DMS53 treated with DMSO at 0.1 percent for 48 hours (cell line): ENCODE measurements around the gene TARDBP.
A peak's percentile ranks its signal among the peaks of the same experiment; 100 is the strongest.
"Not testable (repeated sequence)": the region's sequence is repeated elsewhere in the genome, so short reads cannot be mapped to it uniquely, and the experiment has no call there.

ENCODE experiments used
- DNase-seq: peaks from one replicate; lab custom pipeline; 2025; ENCODE audit not compliant: unreplicated experiment; lab: John Stamatoyannopoulos, UW

The TARDBP gene

DNA sequence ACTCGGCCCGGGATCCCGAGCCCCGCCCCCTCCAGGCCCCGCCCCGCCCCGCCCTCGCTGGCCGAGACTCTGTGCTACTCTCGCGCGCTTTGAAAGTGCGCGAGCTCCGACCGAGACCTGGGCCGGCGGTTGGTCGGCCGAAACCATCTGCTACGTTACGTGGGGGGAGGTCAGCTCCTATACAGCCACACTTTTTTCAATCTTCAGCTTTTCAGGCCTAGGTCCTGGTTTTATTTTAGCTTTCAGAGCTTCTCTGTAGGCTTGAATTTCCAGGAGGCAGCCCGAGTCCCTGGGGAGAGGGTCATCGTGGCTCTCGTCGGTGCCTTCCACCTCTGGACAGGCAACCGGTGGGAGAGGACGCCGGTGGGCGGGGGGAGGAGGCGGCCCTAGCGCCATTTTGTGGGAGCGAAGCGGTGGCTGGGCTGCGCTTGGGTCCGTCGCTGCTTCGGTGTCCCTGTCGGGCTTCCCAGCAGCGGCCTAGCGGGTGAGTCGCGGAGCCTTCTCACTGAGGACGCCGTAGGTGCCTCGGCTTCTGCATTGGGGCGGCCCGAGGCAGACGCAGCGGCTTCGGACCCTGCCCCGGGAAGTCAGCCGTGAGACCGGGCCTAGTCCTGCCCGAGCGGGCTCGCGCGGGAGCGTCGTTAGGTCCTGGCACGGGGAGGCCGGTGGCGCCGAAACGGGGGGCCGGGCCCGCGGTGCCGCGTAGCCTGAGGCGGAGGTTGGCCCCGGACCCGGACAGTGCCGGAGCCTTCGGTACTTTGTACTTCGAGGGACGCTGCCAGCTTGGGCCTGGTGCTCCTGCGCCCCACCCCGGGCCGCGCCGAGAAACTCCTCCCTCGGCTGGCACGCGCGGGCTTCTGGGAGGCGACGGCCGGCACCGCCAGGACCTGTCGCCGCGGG lies at the start of gene TARDBP:
TARDBP (plus strand) TSS at position 395 of the 900 bp plus-strand sequence. CDS start 1,074 bp downstream, outside the sequence.
- peak; percentile 85 for DNase-seq

DNA sequence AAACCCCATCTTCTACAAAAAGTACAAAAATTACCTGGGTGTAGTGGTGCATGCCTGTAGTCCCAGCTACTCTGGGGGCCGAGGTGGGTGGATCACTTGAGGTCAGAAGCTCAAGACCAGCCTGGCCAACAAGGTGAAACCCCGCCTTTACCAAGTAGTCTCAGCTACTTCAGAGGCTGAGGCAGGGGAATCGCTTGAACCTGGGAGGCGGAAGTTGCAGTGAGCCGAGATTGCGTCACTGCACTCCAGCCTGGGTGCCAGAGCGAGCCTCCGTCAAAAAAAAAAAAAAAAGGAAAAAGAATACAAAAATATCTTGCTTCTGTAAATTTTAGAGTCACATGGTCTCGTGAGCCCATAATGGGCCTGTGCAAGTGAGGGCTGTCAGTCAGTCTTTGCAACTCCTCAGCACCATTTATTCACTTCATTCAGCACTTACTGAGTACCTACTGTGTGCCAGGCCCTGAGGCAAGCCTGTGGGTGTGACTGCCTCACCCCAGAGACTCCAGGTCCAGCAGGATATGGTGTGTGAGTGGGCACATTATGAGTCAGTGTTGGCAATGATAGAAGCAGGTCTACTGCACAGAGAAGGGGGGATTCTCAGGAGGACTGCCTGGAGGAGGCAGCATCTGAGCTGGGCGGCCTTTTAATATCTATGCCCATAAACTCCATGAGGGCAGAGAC lies 46.8 kb upstream of the TARDBP start:
- peak; percentile 18 for DNase-seq

DNA sequence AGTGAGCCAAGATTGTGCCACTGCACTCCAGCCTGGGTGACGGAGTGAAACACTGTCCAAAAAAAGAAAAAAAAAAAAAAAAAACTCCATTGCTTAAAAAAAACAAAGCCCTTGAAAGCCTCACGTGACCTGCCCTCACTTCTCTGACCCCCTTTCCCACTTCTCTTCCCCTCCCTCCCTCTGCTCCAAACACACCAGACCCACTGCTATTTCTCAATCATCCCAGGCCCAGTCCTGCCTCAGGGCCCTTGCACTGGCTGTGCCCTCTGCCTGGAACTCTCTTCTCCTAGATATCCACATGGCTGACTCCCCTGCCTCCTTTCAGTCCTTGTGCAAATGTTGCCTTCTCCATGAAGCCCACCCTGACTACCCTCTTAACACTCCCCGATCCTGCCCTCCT lies 45.4 kb upstream of the TARDBP start:
- DNase-seq: no peak

DNA sequence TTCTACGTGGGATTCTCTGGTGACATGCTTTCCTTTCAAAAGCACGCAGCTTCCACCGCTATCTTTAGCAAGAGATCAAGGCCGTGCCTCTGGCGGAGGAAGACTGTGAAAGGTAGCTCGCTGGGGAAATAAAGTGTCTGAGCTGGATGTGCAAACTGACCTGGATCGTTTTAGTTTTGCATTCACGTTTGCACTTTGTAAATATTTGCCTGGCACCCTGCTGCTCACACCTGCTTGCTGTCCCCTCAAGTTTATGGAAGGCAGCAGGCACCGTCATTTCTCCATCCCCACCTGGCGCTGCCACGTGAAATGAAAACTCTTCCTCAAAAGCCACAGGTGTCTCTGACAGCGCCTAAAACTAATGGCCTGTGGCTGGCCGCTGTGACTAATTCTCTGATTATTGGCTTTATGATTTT lies 44.0 kb upstream of the TARDBP start:
- peak; percentile 97 for DNase-seq

DNA sequence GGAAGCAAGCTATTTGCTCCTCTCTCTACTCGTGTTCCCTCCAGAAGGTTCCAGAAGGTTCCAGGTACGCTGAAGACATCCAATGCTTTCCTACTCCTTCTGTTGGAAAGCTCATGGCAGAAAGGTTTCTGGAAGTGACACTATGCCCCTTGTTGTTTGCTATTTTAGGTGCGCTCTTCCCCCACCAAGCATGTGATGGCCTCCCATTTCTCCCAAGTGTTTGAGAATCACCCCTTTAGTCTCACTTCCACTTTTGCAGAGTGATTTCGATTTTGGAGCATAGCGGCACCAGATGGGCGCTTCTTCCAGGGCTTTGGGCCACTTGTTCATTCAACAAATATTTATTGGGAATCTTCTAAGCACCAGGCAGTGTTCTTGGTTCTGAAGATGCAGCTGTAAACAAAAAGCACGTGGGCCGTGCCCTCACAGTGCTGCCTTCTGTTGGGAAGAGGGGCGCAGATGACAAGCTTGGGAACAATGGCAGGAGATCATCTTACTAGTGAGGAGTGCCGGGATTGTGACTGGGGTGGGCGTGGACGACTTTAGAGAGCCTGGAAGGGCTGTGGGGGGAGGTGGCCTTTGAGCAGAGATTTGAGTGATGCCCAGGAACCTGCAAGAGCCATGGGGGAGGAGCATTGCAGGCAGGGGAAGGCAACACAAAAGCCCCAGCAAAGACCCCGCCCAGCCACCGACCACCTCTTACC lies 43.0 kb upstream of the TARDBP start:
- no peak for DNase-seq

DNA sequence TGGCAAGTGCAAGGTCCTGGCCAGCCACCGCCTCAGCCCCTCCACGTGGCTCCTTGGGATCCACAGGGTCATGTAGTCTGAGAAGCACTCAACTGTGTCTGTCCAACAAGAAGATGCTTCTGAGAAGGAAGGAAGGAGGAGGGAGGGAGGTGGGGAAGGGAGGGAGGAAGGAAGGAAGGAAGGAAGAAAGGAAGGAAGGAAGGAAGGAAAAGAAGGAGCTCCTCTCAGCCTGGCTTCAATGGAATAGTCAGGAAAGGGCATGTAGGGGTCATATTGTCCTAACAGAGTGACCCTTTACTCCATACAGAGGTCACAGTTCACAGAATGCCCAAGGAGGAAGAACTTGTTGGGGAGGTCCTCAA lies 42.5 kb upstream of the TARDBP start:
- DNase-seq: no peak

DNA sequence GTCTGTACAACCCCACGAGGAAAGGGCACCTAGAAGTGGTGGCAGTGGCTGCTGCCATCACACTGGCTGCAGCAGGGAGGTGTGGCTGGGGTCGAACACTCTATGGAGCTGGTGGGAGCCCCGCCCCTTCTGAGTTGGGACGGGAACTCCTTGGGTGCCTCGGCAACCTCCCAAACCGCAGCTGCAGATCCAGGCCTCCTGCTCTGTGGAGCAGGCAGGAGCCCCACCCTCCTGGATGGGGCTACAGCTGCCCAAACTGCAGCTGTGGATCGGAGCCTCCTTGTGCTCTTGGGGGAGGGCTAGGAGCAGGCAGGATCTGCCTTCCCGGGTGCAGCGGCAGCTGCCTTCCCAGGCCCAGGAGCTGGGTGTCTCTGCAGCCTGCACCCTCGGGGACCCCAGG lies 38.9 kb upstream of the TARDBP start:
- DNase-seq: no peak

DNA sequence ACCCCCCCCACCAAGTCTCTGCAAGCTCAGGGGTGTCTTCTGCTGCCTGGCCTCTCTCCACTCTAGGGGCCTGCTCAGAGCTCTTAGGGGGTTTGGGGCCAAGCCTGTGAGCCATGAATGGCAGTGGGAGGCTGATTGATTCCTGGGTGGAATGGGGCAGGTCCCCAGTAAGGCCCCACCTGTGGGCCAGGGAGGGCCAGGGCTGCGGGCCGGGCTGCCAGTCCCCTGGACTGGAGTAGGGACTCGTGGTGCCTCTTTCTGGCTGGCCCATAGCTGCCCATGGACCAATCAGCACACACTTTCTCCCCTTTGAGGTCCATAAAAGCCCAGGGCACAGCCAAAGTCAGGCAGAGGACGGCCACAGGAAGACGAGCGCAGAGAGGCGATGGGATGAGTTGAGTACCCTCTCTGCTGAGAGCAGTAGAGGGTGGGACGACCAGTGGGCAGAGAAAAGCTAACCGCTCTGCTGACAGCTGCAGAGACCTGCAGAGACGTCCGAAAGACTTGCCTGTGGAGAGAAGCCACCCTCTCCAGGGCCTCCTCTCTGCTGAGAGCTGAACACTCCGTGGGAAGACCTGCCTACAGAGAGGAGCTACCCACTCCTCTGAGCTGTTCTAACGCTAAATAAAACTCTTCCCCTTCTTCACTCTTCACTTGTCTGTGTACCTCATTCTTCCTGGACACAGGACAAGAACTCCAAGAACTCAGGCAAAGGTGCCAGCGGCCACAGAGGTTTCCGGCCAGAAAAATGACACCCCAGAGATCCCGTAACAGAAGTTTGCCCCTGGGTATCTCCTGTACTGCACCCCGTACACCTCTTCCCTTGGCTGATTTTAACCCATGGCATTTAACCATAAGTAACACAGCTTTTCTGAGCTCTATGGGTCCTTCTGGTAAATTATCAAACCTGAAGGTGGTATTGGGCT lies 38.2 kb upstream of the TARDBP start:
- no peak for DNase-seq

DNA sequence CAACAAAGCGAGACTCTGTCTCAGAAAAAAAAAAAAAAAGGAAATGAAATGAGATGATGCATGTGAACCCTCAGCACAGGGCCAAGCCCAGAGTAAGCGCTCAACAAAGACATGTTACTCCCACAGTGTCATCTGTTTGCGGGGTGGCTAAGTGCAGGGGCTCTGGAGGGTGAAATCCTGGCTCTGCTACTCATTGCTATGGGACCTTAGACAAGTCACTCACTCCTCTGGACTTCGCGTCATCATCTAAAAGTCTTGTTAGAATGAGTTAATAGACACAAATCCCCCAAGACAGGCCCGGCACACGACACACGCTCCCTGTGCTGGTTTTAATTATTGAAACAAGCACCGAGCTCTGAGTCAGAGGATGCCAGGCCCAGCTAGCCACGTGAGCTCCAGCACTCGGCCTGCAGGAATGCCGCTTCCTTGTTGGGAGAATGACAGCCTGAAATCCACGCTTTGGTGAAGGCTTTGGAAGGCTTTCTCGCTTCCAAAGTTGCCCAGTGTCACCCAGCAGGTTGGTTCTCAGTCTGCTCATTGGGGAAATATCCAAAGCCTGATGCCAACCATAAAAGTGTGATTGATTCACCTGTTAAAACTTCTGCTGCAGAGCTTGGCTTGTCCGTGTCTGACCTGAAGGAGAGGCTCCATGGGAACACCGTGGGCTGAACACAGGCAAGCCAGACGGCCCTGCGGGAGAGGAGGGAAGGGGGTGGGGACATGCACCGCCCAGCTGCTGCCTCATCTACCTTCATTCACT lies 36.7 kb upstream of the TARDBP start:
- peak; percentile 52 for DNase-seq

DNA sequence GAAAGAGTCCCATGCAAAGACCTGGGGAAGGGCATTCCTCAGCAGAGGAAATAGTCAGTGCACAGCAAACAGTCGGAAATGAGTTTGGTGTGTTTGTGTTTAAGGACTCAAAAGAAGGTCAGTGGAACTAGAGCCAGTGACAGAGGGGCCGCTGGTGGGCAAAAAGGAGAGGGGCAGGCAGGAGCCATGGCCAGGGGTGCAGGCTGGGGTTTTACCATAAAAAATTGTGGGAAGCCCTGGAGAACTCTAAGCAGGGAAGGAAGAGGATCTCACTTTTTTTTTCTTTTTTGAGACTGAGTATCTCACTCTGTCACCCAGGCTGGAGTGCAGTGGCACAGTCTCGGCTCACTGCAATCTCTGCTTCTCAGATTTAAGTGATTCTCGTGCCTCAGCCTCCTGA lies 33.7 kb upstream of the TARDBP start:
- no peak for DNase-seq

DNA sequence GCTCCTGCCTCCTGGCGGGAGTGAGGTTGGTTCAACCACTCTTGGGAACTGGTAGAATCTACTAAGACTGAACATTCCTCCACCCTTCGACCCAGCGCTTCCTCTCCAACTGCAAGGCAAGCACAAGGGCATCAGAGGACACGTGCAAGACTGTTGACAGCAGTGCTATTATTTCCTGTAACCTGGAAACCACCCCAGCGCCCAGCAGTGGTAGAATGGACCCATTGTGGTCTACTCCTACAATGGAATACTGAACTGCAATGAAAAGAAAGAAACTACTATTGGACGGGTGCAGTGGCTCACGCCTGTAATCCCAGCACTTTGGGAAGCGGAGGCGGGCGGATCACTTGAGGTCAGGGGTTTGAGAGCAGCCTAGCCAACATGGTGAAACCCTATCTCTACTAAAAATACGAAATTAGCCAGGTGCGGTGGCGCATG lies 33.0 kb upstream of the TARDBP start:
- no peak for DNase-seq

DNA sequence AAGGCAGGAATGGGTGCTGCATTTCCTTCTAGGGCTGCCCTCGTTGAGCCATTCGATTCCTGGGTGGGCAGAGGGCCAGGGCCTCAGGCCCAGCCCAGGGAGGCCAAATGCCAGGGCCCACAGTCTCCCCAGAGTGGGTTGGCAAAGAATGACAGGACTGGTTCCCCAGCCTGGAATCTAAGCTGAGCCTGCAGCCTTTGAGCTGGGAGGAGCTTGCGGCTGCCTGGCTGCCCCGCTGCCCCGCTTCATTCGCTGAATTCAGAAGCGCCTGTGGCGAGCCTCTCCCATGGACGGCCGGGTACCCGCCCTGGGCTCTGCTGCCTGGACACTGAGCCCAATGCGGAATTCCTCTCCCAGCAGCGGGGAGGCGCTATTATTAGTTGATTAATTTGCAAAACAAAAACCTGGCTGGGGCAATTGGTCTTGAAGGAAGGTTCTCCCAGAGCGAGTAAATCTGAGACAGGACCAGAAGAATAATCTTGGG lies 32.3 kb upstream of the TARDBP start:
- DNase-seq: no peak

DNA sequence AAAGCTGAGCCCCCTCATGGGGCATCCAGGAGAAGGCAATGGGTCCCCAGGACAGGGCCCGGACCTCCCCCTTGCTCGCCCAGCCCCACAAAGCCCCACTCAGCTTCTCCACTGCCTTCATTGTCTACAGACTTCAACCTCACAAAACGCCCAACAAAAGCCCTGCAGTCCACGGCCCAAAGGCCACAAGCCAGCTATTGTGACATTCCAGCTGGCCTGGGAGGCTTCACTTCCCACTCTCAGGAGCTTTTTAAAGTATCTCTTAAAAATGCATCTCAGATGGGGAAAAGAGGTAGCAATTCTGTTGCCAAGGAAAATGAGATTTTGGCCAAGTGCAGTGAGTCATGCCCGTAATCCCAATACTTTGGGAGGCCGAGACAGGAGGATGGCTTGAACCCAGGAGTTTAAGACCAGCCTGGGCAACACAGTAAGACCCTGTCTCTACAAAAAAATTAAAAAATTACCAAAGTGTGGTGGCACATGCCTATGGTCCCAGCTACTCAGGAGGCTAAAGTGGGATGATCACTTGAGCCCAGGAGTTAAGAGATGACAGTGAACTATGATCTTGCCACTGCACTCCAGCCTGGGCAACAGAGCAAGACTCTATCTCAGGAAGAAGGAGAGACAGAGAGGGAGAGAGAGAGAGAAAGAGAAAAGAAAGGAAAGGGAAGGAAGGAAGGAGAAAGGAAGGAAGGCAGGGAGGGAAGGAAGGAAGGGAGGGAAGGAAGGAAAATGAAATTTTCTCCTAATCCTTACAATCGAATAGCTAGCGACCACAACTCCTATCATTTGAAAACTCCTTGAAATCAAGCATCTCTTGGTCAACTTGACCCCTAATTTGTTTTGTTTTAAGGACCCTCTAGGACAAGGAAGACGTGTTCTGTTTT lies 31.4 kb upstream of the TARDBP start:
- DNase-seq: no peak

DNA sequence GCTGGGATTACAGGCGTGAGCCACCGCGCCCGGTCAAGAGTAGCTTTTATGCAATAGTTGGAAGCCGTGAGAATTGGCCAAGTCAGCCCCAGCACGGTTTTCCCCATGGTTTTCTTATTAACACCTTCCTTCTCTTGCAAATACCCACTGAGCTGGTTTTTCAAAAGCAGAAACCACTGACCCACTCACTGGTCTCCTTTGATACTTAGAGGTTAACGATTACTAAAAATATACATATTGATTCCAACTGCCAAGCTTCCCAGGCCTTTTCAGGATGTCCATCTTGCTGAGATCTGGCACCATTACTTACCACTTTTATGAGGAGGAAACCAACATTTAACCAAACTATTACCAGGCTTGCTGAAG lies 25.9 kb upstream of the TARDBP start:
- DNase-seq: no peak

DNA sequence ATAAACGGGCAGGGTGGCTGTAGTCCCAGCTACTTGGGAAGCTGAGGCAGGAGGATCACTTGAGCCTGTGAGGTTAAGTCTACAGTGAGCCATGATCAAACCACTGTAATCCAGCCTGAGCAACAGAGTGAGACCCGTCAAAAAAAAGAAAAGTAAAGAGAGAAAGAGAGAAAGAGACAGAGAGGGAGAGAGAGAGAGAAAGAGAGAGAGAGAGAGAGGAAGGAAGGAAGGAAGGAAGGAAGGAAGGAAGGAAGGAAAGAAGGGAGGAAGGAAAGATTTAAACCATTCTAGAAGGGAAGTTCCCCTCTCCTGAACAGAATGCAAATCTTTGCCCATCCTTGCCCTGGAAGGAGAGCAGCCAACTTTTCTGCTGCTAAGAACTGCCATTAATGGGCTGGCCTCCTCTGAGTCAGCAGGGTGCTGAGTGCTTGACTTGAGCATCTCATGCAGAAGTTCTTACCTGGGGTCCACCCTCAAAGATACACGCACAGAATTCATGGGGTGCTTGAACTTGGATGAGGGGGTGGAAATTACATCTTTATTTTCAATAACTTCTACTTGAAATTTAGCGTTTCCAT lies 24.5 kb upstream of the TARDBP start:
- no peak for DNase-seq

DNA sequence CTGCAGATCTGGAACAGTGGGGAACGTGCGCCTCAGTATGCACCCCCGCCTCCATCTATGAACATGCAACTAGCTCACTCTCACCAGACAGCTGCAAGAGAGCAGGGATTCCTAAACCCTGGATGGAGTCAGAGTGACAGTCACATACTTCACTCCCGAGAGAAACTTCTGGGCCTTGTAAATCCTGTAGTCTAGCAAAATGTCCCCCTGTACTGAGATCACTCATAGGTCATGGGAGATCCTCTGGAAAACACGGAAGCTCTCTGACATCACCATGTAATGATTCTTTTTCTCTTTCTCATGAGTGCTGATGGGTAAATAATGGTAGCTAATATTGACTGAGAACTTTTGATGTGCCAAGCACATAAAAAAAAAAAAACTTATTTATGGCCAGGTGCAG lies 23.4 kb upstream of the TARDBP start:
- DNase-seq: peak; percentile 46

DNA sequence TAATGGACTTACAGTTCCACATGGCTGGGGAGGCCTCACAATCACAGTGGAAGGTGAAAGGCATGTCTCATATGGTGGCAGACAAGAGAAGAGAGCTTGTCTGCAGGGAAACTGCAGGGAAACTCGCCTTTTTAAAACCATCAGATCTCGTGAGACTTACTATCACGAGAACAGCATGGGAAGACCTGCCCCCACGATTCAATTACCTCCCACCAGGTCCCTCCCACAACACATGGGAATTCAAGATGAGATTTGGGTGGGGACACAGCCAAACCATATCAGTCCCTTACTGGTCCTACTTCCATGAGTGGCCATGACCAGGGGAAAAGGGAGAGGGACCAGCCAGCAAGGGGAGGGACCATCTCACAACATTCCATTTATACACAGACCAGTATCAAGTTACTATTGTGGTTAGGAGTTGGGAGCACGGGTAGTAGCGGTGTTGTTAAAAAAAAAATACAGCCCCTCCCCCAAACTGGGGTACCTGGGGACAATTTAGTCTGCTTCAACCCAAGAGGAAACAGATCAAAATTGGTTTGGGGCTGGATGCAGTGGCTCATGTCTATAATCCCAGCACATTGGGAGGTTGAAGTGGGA lies 22.4 kb upstream of the TARDBP start:
- not testable (repeated sequence) for DNase-seq

DNA sequence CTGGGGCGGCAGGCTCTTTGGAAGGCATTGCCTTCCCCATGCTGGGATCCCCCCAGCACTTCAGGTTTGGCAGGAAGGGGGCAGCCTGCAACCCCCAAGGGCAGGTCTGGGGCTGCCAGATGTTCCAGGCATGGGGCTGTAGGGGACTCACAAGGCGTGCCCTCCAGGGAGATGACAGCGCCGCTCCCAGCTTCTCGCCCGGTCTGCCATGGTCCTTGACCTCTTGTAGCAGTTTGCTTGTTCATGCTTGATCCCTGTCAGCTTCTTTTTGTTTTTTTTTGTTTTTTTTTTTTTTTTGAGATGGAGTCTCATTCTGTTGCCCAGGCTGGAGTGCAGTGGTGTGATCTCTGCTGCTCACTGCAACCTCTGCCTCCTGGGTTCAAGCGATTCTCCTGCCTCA lies 21.6 kb upstream of the TARDBP start:
- no peak for DNase-seq
